Kidney tubule cell (primary cell): ENCODE measurements around the gene EPHA2.
"Not testable (repeated sequence)": the region's sequence is repeated elsewhere in the genome, so short reads cannot be mapped to it uniquely, and the experiment has no call there.

Experiments
- DNase-seq: peaks from one replicate; pipeline ENCODE4 v3.0.0-alpha.2; 2018; ENCODE audit warnings: low spot score

EPHA2 gene

GRCh38 chr1:16155537-16156410, at the start of gene EPHA2:
Gene EPHA2 (minus strand): TSS chr1:16156069. CDS start chr1:16155932, 137 bp downstream.
- peak; percentile 95 for DNase-seq

- no peak for DNase-seq
Observed at GRCh38 chr1:16205334-16205671, 49.4 kb upstream of the EPHA2 start.

GRCh38 chr1:16204634-16205333, 48.9 kb upstream of the EPHA2 start:
- no peak for DNase-seq

GRCh38 chr1:16204216-16204615, 48.3 kb upstream of the EPHA2 start:
- no peak for DNase-seq

- no peak for DNase-seq
Observed at GRCh38 chr1:16203550-16203949, 47.7 kb upstream of the EPHA2 start.

GRCh38 chr1:16202281-16203210, 46.7 kb upstream of the EPHA2 start:
- no peak for DNase-seq

GRCh38 chr1:16199700-16200099, 43.8 kb upstream of the EPHA2 start:
- DNase-seq, result no peak

- DNase-seq, result no peak
Observed at GRCh38 chr1:16199157-16199501, 43.3 kb upstream of the EPHA2 start.

- DNase-seq, result peak; percentile 16
Observed at GRCh38 chr1:16198444-16199156, 42.7 kb upstream of the EPHA2 start.

GRCh38 chr1:16196874-16197273, 41.0 kb upstream of the EPHA2 start:
- DNase-seq, result no peak

- DNase-seq, result not testable (repeated sequence)
Observed at GRCh38 chr1:16196139-16196538, 40.3 kb upstream of the EPHA2 start.

GRCh38 chr1:16195518-16195905, 39.6 kb upstream of the EPHA2 start:
- no peak for DNase-seq

GRCh38 chr1:16191916-16192546, 36.2 kb upstream of the EPHA2 start:
- no peak for DNase-seq

GRCh38 chr1:16191309-16191708, 35.4 kb upstream of the EPHA2 start:
- DNase-seq, result no peak

GRCh38 chr1:16189921-16190621, 34.2 kb upstream of the EPHA2 start:
- peak; percentile 60 for DNase-seq

- DNase-seq, result peak; percentile 66
Observed at GRCh38 chr1:16189003-16189402, 33.1 kb upstream of the EPHA2 start.

- DNase-seq, result peak; percentile 86
Observed at GRCh38 chr1:16187748-16188401, 32.0 kb upstream of the EPHA2 start.

GRCh38 chr1:16186655-16187235, 30.9 kb upstream of the EPHA2 start:
- DNase-seq, result no peak

GRCh38 chr1:16184557-16185303, 28.9 kb upstream of the EPHA2 start:
- DNase-seq, result no peak
